Adrenal gland (tissue), 5 donors: ENCODE data around the gene TSPAN15.
A peak's percentile ranks its signal among the peaks of the same experiment; 100 is the strongest.

Experiments
- POLR2A ChIP-seq, 2 donors: fragments of 450-650 bp; IDR thresholded peaks; one replicate each; pipeline ENCODE4 v1.6.1; 2017; ENCODE audit warnings: antibody characterized with exemption in 2 of 2, mild to moderate bottlenecking in 2 of 2, moderate library complexity in 1 of 2
- TF ChIP-seq, protein P1 (sequence below), 6 experiments: fragments of 450-650 bp in 4 of 6; fragments of 200-600 bp in 2 of 6; sonication (generic) in 1 of 6; IDR thresholded peaks; 1 replicate in 5 of 6; 2 replicates in 1 of 6; pipeline versions ENCODE4 v1.5.1 to v1.8.0; 2016 to 2021; ENCODE audit warnings: antibody characterized with exemption in 6 of 6, mild to moderate bottlenecking in 2 of 6, moderate library complexity in 1 of 6
- donor health status: DM: no; HTN: no; CAD: no.

- TF ChIP-seq POLR2A (IDR thresholded peaks at IDR 0.05), result peak in 1 of 2 donors; percentile 37
- TF ChIP-seq, protein P1, sequence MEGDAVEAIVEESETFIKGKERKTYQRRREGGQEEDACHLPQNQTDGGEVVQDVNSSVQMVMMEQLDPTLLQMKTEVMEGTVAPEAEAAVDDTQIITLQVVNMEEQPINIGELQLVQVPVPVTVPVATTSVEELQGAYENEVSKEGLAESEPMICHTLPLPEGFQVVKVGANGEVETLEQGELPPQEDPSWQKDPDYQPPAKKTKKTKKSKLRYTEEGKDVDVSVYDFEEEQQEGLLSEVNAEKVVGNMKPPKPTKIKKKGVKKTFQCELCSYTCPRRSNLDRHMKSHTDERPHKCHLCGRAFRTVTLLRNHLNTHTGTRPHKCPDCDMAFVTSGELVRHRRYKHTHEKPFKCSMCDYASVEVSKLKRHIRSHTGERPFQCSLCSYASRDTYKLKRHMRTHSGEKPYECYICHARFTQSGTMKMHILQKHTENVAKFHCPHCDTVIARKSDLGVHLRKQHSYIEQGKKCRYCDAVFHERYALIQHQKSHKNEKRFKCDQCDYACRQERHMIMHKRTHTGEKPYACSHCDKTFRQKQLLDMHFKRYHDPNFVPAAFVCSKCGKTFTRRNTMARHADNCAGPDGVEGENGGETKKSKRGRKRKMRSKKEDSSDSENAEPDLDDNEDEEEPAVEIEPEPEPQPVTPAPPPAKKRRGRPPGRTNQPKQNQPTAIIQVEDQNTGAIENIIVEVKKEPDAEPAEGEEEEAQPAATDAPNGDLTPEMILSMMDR (IDR thresholded peaks at IDR 0.05), result peak; percentile 27 to 77 (median 46)
Measured at GRCh38 chr10:69408318-69409175, 42.7 kb upstream of the TSPAN15 start.
